NCI-H2081 (cell line): ENCODE measurements around the gene TMEM231.
A peak's percentile ranks its signal among the peaks of the same experiment; 100 is the strongest.
"Not testable (repeated sequence)": the region's sequence is repeated elsewhere in the genome, so short reads cannot be mapped to it uniquely, and the experiment has no call there.

Experiments
- DNase-seq, 2 experiments: peaks; one replicate each; lab custom pipeline; 2025; lab: John Stamatoyannopoulos, UW

Gene TMEM231, protein sequence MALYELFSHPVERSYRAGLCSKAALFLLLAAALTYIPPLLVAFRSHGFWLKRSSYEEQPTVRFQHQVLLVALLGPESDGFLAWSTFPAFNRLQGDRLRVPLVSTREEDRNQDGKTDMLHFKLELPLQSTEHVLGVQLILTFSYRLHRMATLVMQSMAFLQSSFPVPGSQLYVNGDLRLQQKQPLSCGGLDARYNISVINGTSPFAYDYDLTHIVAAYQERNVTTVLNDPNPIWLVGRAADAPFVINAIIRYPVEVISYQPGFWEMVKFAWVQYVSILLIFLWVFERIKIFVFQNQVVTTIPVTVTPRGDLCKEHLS

GRCh38 chr16:75555707-75556430 is at the start of gene TMEM231:
Gene TMEM231 (minus strand): TSS chr16:75556252. CDS start chr16:75556209, 43 bp downstream.
- peak; percentile 72 to 94 for DNase-seq

GRCh38 chr16:75603241-75603640 is 47.2 kb upstream of the TMEM231 start:
- no peak for DNase-seq

DNA sequence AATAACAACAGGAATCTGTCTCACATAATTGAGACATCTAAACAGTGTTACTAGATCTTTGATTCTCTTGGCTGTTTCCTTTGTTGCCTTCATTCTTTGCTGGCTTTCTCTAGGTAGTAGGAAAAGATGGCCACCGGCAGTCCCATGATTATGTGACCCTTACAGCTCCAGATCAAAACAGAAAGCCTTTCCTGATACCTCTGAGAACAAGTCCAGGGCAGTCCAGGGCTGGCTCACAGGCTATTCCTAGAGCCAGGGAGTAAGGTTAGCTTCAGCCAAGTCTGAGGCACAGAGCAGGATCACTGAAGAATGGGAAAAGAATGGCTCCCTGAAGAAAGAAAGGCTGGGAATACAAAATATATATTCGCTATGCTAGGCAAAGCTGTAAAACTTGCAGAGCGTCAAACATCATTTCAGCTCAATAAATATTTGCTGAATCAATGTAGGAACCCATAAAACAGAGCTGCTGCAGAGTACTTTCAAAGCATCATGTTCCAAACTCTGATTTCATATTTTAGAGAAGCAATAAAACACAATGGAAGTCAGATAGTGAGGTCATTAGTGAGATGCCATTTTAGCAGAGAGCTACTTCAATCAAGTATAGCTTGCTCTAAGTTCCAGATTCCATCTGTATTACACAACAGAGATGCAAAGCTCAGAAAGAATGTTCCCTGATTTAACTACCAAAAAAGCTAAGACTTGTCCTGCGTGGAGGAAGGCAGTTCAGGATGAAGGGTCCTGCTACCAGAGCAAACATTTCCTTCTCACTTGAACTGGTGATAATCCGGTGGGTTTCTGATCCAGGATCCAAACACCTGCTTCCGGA is 43.6 kb upstream of the TMEM231 start:
- DNase-seq, result no peak

- peak; percentile 17 to 62 for DNase-seq
Measured at GRCh38 chr16:75593825-75594820, 38.1 kb upstream of the TMEM231 start.

- DNase-seq, result no peak
Measured at GRCh38 chr16:75593308-75593707, 37.3 kb upstream of the TMEM231 start.

GRCh38 chr16:75591927-75592326 is 35.9 kb upstream of the TMEM231 start:
- DNase-seq, result not testable (repeated sequence)

DNA sequence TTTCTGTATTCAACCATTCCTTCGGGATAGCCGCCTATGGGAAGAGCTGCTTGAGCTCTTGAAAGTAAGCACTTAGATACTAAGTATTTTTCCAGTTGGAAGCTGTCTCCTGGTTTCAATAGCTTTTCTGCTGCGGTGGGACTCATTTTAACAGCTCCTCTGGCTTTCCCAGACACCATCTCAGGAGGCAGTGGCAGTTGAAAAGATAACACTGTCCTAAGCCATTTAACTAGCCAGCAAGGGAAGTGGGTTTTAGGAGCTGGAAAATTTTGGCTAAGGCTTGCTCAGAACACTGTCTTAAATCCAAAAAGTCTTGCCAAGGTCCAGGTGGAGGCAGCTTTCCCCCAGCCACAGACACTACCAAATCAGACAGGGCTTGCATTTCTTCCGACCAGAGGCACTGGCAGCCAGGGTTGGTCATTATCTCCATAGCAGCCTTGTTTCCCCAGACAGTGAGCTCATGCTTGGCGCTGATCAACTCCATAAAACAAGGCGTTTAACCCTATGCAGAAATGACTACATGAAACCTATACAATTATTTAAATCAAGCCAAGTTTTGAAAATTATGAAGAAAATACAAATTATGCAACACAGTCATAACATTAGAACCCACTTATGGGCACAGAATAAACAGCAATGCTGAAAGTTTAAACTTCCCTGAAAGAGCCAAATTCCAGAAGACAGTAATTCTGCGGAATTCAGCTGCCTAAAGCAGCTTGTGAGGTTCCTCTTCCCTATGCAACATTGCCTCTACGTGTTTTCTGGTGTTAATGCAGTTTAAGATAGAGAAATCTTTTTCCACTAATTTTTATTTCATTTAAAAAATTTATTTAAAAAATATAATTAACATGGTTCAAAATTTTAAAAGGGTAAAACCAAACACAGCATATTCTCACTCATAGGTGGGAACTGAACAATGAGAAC is 35.1 kb upstream of the TMEM231 start:
- DNase-seq, result peak; percentile 15 to 63

DNA sequence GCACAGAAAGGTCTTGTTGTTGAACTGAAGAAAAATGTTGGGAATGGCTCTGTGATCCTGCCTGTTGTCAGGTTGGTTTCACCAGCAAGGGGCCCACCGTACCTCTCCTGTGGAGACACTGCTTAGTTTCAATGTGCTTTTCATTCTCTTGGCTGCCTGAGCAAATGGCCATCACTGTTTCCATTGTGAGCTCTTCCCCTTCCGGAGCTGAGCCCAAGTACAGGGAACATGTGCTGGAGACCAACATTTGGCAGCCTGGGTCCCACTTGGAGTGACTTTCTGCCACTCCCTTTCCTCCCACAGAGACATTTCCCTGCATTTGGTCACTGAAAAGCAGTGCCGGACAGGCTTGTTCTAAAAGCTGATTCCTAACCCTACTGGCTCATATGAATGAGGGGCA is 33.3 kb upstream of the TMEM231 start:
- no peak for DNase-seq

- DNase-seq, result no peak
Measured at GRCh38 chr16:75588716-75589115, 32.7 kb upstream of the TMEM231 start.

- no peak for DNase-seq
Measured at GRCh38 chr16:75584108-75584507, 28.1 kb upstream of the TMEM231 start.

DNA sequence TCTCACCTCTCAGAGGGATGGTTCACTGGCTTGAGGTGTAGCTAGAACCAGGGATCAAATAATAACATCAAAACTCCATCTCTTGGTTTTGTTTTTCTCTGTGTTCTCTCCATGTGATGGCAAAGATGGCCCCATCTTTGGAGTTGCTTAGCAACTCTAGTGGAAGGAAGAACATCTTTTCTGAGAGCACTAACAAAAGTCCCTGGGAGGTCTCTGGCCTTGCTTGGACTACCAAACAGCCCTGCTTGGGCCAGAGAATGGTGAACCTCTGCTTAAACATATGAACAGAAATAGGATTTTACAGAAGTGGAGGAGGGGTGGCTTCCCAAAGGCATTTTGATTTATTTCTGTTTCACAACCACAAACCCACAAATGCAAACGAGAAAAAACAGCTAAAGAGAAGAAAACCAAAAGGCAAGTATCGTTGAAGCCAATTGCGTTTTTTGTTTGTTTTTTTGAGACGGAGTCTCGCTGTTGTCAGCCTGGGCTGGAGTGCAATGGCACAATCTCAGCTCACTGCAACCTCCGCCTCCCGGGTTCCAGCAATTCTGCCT is 23.3 kb upstream of the TMEM231 start:
- no peak for DNase-seq

GRCh38 chr16:75578725-75579124 is 22.7 kb upstream of the TMEM231 start:
- DNase-seq, result no peak

DNA sequence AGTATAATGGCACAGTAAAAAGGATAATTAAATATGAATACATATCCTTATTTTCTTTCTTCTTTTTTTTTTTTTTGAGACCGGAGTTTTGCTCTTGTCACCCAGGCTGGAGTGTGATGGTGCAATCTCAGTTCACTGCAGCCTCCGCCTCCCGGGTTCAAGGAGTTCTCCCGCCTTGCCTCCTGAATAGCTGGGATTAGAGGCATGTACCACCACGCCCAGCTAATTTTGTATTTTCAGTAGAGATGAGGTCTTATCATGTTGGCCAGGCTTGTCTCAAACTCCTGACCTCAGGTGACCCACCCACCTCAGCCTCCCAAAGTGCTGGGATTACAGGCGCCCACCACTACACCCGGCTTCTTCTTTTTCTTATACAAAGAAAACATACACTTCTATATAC is 22.2 kb upstream of the TMEM231 start:
- DNase-seq, result no peak

GRCh38 chr16:75576384-75576811 is 20.3 kb upstream of the TMEM231 start:
- no peak for DNase-seq

DNA sequence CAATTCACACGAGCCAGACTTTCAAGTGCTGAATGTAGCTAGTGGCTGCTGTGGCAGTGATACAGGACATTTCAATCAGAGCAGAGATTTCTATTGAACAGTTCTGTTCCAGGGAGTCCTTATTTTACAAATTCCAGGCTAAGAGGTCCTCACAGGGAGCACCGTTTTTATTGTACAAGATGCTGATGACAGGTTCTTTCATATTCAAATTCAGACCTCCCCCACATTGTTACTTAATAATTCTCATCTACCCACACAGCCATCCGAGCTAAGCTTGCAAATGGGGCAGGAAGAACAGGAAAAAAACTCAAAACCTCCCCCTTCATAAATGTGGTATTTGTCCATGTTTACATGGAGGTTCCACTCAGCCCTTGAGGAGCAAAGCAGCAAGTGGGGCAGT is 19.9 kb upstream of the TMEM231 start:
- no peak for DNase-seq

DNA sequence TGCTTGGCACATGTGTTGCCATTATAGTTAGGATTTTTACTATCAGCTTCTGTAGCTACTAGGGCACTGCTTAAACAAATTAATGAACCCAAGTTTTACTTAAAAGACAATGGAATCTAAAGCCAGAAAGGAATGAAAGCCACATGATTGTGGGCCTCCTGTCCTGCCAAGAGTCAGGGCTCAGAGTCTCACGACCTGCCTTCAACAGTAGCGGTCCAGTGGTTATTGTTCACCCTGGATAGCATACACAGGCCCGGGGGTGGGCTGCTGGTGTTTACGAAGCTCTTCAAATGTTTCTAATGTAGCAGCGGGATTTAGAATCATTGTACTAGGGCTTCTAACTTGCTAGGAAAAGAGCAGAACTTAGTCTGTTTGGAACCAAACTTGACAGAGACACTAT is 17.9 kb upstream of the TMEM231 start:
- no peak for DNase-seq

GRCh38 chr16:75572864-75573542 is 17.0 kb upstream of the TMEM231 start:
- DNase-seq, result no peak

- no peak for DNase-seq
Measured at GRCh38 chr16:75570396-75571065, 14.5 kb upstream of the TMEM231 start.

DNA sequence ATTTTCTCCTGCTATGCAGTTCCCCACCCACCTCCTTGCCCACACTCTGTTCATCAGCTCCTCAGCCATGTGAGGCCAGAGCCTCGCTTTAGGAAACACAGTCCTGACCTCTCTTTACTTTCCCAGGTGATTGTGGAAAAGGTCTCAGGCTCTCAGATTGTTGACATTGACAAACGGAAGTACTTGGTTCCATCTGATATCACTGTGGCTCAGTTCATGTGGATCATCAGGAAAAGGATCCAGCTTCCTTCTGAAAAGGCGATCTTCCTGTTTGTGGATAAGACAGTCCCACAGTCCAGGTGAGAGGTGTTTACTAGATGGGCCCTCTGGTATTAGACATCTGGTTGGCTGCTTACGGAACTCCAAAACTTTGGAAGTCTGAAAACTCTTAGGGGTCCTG is 11.9 kb upstream of the TMEM231 start:
- no peak for DNase-seq
